Measurements from ENCODE around the gene MED13.

DNA sequence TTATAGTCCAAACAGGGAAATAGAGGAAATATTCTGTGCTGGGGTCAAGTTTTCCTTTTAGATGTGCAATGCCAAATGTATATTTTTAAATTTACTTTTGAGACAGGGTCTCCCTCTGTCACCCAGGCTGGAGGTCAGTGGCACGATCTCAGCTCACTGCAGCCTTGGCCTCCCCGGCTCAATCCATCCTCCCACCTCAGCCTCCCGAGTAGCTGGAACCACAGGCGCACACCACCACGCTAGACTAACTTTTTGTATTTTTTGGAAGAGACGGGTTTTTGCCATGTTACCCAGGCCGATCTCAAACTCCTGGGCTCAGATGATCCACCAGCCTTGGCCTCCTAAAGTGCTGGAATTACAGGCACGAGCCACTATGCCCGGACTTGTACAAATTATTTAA lies 25.8 kb upstream of the MED13 start:
- TF ChIP-seq, protein P1, sequence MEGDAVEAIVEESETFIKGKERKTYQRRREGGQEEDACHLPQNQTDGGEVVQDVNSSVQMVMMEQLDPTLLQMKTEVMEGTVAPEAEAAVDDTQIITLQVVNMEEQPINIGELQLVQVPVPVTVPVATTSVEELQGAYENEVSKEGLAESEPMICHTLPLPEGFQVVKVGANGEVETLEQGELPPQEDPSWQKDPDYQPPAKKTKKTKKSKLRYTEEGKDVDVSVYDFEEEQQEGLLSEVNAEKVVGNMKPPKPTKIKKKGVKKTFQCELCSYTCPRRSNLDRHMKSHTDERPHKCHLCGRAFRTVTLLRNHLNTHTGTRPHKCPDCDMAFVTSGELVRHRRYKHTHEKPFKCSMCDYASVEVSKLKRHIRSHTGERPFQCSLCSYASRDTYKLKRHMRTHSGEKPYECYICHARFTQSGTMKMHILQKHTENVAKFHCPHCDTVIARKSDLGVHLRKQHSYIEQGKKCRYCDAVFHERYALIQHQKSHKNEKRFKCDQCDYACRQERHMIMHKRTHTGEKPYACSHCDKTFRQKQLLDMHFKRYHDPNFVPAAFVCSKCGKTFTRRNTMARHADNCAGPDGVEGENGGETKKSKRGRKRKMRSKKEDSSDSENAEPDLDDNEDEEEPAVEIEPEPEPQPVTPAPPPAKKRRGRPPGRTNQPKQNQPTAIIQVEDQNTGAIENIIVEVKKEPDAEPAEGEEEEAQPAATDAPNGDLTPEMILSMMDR (optimal IDR thresholded peaks at IDR 0.05 in 1 of 3, IDR thresholded peaks at IDR 0.05 in 1 of 3, conservative IDR thresholded peaks at IDR 0.05 in 1 of 3; ENCODE audit: extremely low read depth in 1 of 3, insufficient read depth in 2 of 3, low read length in 3 of 3), result no peak
- TF ChIP-seq EZH2 (IDR thresholded peaks at IDR 0.05; ENCODE audit: low read length), result no peak

Measured in keratinocyte (primary cell).